ENCODE data around the gene CSF3. TPM values are rescaled to one million over a fixed set of nuclear protein-coding genes. Genes with fewer than 3 reads are reported as not detected.
A peak's percentile ranks its signal among the peaks of the same experiment; 100 is the strongest.

The CSF3 gene
- polyA plus RNA-seq (ENCODE audit: insufficient read length in 4 of 4) = not detected

- DNase-seq (ENCODE audit: low read depth in 4 of 4, low spot score in 2 of 4) = no peak
These were observed at the start of gene CSF3 for GRCh38 chr17:40015005-40015997. Gene CSF3 (plus strand): TSS chr17:40015440. CDS start chr17:40015475, 35 bp downstream.

- DNase-seq (ENCODE audit: low read depth in 4 of 4, low spot score in 2 of 4) = no peak
These were observed 48.5 kb upstream of the CSF3 start for GRCh38 chr17:39966771-39967170.

GRCh38 chr17:39968761-39969160 lies 46.5 kb upstream of the CSF3 start:
- DNase-seq (ENCODE audit: low read depth in 4 of 4, low spot score in 2 of 4) = no peak

GRCh38 chr17:39969375-39969774 lies 45.9 kb upstream of the CSF3 start:
- DNase-seq (ENCODE audit: low read depth in 4 of 4, low spot score in 2 of 4) = no peak

GRCh38 chr17:39970157-39970692 lies 45.0 kb upstream of the CSF3 start:
- DNase-seq (ENCODE audit: low read depth in 4 of 4, low spot score in 2 of 4) = no peak

GRCh38 chr17:39971076-39971603 lies 44.1 kb upstream of the CSF3 start:
- DNase-seq (ENCODE audit: low read depth in 4 of 4, low spot score in 2 of 4) = no peak

GRCh38 chr17:39972271-39972670 lies 43.0 kb upstream of the CSF3 start:
- DNase-seq (ENCODE audit: low read depth in 4 of 4, low spot score in 2 of 4) = no peak

GRCh38 chr17:39973496-39973895 lies 41.7 kb upstream of the CSF3 start:
- no peak for DNase-seq (ENCODE audit: low read depth in 4 of 4, low spot score in 2 of 4)

- no peak for DNase-seq (ENCODE audit: low read depth in 4 of 4, low spot score in 2 of 4)
These were observed 40.8 kb upstream of the CSF3 start for GRCh38 chr17:39974433-39974832.

GRCh38 chr17:39975801-39976200 lies 39.4 kb upstream of the CSF3 start:
- no peak for DNase-seq (ENCODE audit: low read depth in 4 of 4, low spot score in 2 of 4)

GRCh38 chr17:39979016-39979670 lies 36.1 kb upstream of the CSF3 start:
- DNase-seq (ENCODE audit: low read depth in 4 of 4, low spot score in 2 of 4) = no peak

GRCh38 chr17:39979893-39980350 lies 35.3 kb upstream of the CSF3 start:
- DNase-seq (ENCODE audit: low read depth in 4 of 4, low spot score in 2 of 4) = peak in 1 of 4 donors; percentile 34

- peak; percentile 99 to 100 (median 100) for DNase-seq (ENCODE audit: low read depth in 4 of 4, low spot score in 2 of 4)
These were observed 34.7 kb upstream of the CSF3 start, which contains the start of gene PSMD3 for GRCh38 chr17:39980351-39981206. Gene PSMD3 (plus strand): TSS chr17:39980807. CDS start chr17:39980971, 164 bp downstream.

GRCh38 chr17:39981207-39981741 lies 34.0 kb upstream of the CSF3 start:
- DNase-seq (ENCODE audit: low read depth in 4 of 4, low spot score in 2 of 4) = peak in 1 of 4 donors; percentile 11

- DNase-seq (ENCODE audit: low read depth in 4 of 4, low spot score in 2 of 4) = no peak
These were observed 33.4 kb upstream of the CSF3 start for GRCh38 chr17:39981766-39982375.

GRCh38 chr17:39988206-39988810 lies 26.9 kb upstream of the CSF3 start:
- DNase-seq (ENCODE audit: low read depth in 4 of 4, low spot score in 2 of 4) = no peak

GRCh38 chr17:39994448-39994847 lies 20.8 kb upstream of the CSF3 start:
- no peak for DNase-seq (ENCODE audit: low read depth in 4 of 4, low spot score in 2 of 4)

GRCh38 chr17:39995438-39995837 lies 19.8 kb upstream of the CSF3 start:
- DNase-seq (ENCODE audit: low read depth in 4 of 4, low spot score in 2 of 4) = no peak

- no peak for DNase-seq (ENCODE audit: low read depth in 4 of 4, low spot score in 2 of 4)
These were observed 19.1 kb upstream of the CSF3 start for GRCh38 chr17:39996162-39996561.
